Gastrocnemius medialis (tissue), 4 donors: ENCODE data around the gene EWSR1.

Source experiments
- POLR2A ChIP-seq, 2 donors: fragments of 450-650 bp; IDR thresholded peaks; one replicate each; pipeline ENCODE4 v1.6.1; 2017; ENCODE audit warnings: antibody characterized with exemption in 2 of 2, mild to moderate bottlenecking in 2 of 2, moderate library complexity in 2 of 2
- TF ChIP-seq, protein P1 (sequence below), 5 experiments: fragments of 450-650 bp in 3 of 5; fragments of 200-600 bp in 2 of 5; sonication (generic) in 2 of 5; IDR thresholded peaks in 4 of 5; conservative IDR thresholded peaks in 1 of 5; 1 replicate in 4 of 5; 2 replicates in 1 of 5; pipeline ENCODE4 v1.5.1; 2016 to 2019; ENCODE audit warnings: antibody characterized with exemption in 5 of 5, mild to moderate bottlenecking in 3 of 5, moderate library complexity in 3 of 5

DNA sequence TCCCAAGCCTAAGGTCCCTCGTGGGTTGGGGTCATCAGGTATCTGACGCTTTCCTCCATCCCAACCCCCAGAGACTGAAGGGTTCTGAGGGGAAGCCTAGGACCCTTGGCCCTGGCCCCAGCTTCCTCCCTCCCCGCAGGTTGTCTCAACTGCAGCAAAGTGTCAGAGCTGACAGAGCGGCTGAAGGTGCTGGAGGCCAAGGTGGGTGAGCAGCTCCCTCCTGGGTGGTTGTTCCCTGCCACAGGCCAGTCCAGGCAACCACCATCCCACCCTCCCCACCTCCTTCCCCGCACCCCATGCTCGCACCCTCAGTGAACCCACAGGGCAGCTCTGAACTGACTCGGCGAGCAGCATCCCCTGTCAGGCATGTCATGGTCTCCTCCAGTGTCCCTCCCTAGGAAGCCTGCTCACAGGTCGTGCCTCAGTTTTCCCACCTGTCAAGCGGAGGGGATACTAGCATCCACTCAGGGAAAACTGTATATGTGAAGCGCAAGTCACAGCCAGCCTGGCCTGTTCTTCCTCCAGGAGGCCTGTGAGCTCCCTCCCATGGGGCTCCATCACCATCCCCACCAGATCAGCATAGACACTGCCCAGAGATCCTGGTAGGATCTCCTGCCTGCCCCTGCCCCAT is 41.6 kb upstream of the EWSR1 start:
- TF ChIP-seq POLR2A (IDR thresholded peaks at IDR 0.05) = no peak
- TF ChIP-seq, protein P1, sequence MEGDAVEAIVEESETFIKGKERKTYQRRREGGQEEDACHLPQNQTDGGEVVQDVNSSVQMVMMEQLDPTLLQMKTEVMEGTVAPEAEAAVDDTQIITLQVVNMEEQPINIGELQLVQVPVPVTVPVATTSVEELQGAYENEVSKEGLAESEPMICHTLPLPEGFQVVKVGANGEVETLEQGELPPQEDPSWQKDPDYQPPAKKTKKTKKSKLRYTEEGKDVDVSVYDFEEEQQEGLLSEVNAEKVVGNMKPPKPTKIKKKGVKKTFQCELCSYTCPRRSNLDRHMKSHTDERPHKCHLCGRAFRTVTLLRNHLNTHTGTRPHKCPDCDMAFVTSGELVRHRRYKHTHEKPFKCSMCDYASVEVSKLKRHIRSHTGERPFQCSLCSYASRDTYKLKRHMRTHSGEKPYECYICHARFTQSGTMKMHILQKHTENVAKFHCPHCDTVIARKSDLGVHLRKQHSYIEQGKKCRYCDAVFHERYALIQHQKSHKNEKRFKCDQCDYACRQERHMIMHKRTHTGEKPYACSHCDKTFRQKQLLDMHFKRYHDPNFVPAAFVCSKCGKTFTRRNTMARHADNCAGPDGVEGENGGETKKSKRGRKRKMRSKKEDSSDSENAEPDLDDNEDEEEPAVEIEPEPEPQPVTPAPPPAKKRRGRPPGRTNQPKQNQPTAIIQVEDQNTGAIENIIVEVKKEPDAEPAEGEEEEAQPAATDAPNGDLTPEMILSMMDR (IDR thresholded peaks at IDR 0.05 in 4 of 5, conservative IDR thresholded peaks at IDR 0.05 in 1 of 5) = no peak
